HepG2 (cell line): ENCODE data around the gene SH2D3A. TPM values are rescaled to one million over a fixed set of nuclear protein-coding genes. Genes with fewer than 3 reads are reported as not detected.
A peak's percentile ranks its signal among the peaks of the same experiment; 100 is the strongest.

Experiments
- BHLHE40 ChIP-seq: IDR thresholded peaks from 2 replicates; pipeline ENCODE4 v1.6.1; 2011; ENCODE audit warnings: low read length, improper control_type of control experiment
- CEBPB ChIP-seq: IDR thresholded peaks from 2 replicates; pipeline ENCODE4 v1.6.1; 2011; ENCODE audit warnings: low read depth, low read length, improper control_type of control experiment, borderline replicate concordance
- FUBP1 ChIP-seq: sonication (generic); formaldehyde crosslinking; IDR thresholded peaks from 2 replicates; pipeline ENCODE4 v1.5.1; 2020; ENCODE audit warnings: missing genetic modification reagents, mild to moderate bottlenecking, borderline replicate concordance
- NFE2L2 ChIP-seq: fragments of 150-350 bp; IDR thresholded peaks from 2 replicates; pipeline ENCODE4 v1.6.1; 2014; ENCODE audit warnings: low read length
- PBX2 ChIP-seq: IDR thresholded peaks from 2 replicates; pipeline ENCODE4 v1.6.1; 2016; ENCODE audit warnings: control low read depth
- SAP130 ChIP-seq: IDR thresholded peaks from 2 replicates; pipeline ENCODE4 v1.6.1; 2016; ENCODE audit warnings: low read depth
- TARDBP ChIP-seq: sonication (generic); formaldehyde crosslinking; IDR thresholded peaks from 2 replicates; pipeline ENCODE4 v1.8.0; 2022; ENCODE audit warnings: mild to moderate bottlenecking, missing genetic modification reagents
- THYN1 ChIP-seq: sonication (generic); formaldehyde crosslinking; IDR thresholded peaks from 2 replicates; pipeline ENCODE4 v1.8.1; 2023; ENCODE audit warnings: low read depth, mild to moderate bottlenecking, moderate library complexity, missing genetic modification reagents, borderline replicate concordance
- TP53 ChIP-seq: sonication (generic); formaldehyde crosslinking; conservative IDR thresholded peaks from 2 replicates; pipeline ENCODE4 v1.4.0; 2020; ENCODE audit warnings: missing genetic modification reagents
- TSC22D2 ChIP-seq: sonication (generic); formaldehyde crosslinking; IDR thresholded peaks from 2 replicates; pipeline ENCODE4 v1.5.1; 2020; ENCODE audit warnings: missing genetic modification reagents, mild to moderate bottlenecking, borderline replicate concordance
- ZFP1 ChIP-seq: IDR thresholded peaks from 2 replicates; pipeline ENCODE4 v1.6.1; 2016
- ZFP91 ChIP-seq: sonication (generic); formaldehyde crosslinking; IDR thresholded peaks from 2 replicates; pipeline ENCODE4 v1.9.0; 2022; ENCODE audit warnings: missing genetic modification reagents, mild to moderate bottlenecking, borderline replicate concordance
- ZFYVE20 ChIP-seq: sonication (generic); formaldehyde crosslinking; IDR thresholded peaks from 2 replicates; pipeline ENCODE4 v1.8.0; 2023; ENCODE audit warnings: low read depth, mild to moderate bottlenecking, moderate library complexity, missing genetic modification reagents, borderline replicate concordance
- ZNF329 ChIP-seq: sonication (generic); formaldehyde crosslinking; IDR thresholded peaks from 2 replicates; pipeline ENCODE4 v1.9.0; 2021; ENCODE audit warnings: low read depth, mild to moderate bottlenecking, missing genetic modification reagents
- ZNF460 ChIP-seq: sonication (generic); formaldehyde crosslinking; IDR thresholded peaks from 2 replicates; pipeline ENCODE4 v1.5.1; 2020; ENCODE audit warnings: missing genetic modification reagents, mild to moderate bottlenecking, borderline replicate concordance
- ZNF574 ChIP-seq: sonication (generic); formaldehyde crosslinking; IDR thresholded peaks from 2 replicates; pipeline ENCODE4 v1.4.0; 2020; ENCODE audit warnings: missing genetic modification reagents
- ZNF746 ChIP-seq: sonication (generic); formaldehyde crosslinking; IDR thresholded peaks from 2 replicates; pipeline ENCODE4 v1.8.0; 2022; ENCODE audit warnings: mild to moderate bottlenecking, missing genetic modification reagents
- polyA plus RNA-seq, 8 experiments: library from polyadenylated mRNA; depleted of rRNA in 3 of 8; stranded (reverse) in 7 of 8; unstranded in 1 of 8; fragments of >200 nt; fragmentation: Illumina TruSeq in 4 of 8; extraction: Trizol in 4 of 8; gene quantifications; 2 replicates each; pipeline versions ENCODE4 v1.2.1 to v1.2.3, GENCODE V29; 2011 to 2016; ENCODE audit warnings: low read depth in 4 of 8, missing spikeins in 1 of 8, mixed read lengths in 1 of 8; ENCODE audit not compliant: insufficient read depth in 1 of 8
- total RNA-seq, 5 experiments: library from RNA; depleted of rRNA; stranded (reverse); fragments of >200 nt; fragmentation: Illumina TruSeq; extraction: Trizol; gene quantifications; 2 replicates each; pipeline ENCODE4 v1.2.3, GENCODE V29; 2016; ENCODE audit warnings: low read depth in 1 of 5
- TF ChIP-seq, protein P1 (sequence below): sonication (generic); formaldehyde crosslinking; IDR thresholded peaks from 2 replicates; pipeline ENCODE4 v1.4.0; 2020; ENCODE audit warnings: missing genetic modification reagents, borderline replicate concordance
- TF ChIP-seq, protein P2 (sequence below): IDR thresholded peaks from 2 replicates; pipeline ENCODE4 v1.6.1; 2016; ENCODE audit warnings: missing compliant biosample characterization, missing genetic modification reagents, borderline replicate concordance

The SH2D3A gene
- total and polyA plus RNA-seq, 2 of the 13 experiments (the other 11 are each of a cell fraction or from before 2014, with no cell fraction given): 1.0 to 2.2 TPM

DNA sequence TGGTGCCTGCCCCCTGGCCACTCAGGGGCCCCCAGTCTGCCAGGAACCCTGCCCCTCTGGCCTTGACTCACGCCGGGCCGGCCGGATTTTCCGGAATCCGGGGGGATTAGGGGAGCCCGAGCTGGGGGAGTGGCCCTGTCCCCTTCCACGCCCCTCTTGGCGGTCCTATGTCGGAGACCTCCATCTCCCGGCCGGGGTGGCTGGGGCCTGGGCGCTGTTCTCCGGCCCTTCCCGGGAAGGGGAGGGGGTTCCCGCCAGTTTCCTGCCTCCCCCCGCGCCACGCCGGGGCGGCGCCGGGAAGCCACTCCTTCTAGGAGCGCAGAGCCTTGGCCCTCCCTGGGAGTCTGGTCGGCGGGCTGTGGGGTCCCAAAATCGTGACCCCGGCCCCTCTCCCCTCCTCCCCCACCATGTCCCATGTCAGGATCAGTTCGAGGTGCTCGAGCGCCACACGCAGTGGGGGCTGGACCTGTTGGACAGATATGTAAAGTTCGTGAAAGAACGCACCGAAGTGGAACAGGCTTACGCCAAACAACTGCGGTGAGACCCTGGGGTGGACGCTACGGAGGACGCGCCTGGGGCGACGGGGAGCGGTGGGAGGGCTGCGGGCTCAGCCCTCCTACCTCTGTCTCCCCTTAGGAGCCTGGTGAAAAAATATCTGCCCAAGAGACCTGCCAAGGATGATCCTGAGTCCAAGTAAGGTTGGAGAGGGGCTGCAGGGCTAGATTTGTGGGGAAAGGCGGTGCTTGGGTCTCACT lies 26.5 kb downstream of the SH2D3A start (continued):
- TF ChIP-seq, protein P1, sequence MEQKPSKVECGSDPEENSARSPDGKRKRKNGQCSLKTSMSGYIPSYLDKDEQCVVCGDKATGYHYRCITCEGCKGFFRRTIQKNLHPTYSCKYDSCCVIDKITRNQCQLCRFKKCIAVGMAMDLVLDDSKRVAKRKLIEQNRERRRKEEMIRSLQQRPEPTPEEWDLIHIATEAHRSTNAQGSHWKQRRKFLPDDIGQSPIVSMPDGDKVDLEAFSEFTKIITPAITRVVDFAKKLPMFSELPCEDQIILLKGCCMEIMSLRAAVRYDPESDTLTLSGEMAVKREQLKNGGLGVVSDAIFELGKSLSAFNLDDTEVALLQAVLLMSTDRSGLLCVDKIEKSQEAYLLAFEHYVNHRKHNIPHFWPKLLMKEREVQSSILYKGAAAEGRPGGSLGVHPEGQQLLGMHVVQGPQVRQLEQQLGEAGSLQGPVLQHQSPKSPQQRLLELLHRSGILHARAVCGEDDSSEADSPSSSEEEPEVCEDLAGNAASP: peak; percentile 54
- TF ChIP-seq PBX2 (CRISPR knock-in tag): no peak
- TF ChIP-seq TSC22D2 (CRISPR knock-in tag): no peak
- no peak for TF ChIP-seq ZNF329 (CRISPR knock-in tag)
- no peak for TF ChIP-seq ZFP1
- TF ChIP-seq NFE2L2: no peak
- peak; percentile 47 for TF ChIP-seq TARDBP (CRISPR knock-in tag)
- 0 out of 2 replicates have a peak, but pooled peaks have one; percentile 34 for TF ChIP-seq THYN1 (CRISPR knock-in tag)
- no peak for TF ChIP-seq ZFYVE20
- no peak for TF ChIP-seq TP53
- no peak for TF ChIP-seq FUBP1 (CRISPR knock-in tag)
- peak; percentile 38; the same call in 1 of the 2 replicates for TF ChIP-seq ZNF574 (CRISPR knock-in tag)
- TF ChIP-seq ZFP91 (CRISPR knock-in tag): peak; percentile 48; the same call in 1 of the 2 replicates
- TF ChIP-seq, protein P2, sequence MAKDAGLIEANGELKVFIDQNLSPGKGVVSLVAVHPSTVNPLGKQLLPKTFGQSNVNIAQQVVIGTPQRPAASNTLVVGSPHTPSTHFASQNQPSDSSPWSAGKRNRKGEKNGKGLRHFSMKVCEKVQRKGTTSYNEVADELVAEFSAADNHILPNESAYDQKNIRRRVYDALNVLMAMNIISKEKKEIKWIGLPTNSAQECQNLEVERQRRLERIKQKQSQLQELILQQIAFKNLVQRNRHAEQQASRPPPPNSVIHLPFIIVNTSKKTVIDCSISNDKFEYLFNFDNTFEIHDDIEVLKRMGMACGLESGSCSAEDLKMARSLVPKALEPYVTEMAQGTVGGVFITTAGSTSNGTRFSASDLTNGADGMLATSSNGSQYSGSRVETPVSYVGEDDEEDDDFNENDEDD (CRISPR knock-in tag): peak; percentile 46; the same call in 1 of the 2 replicates
- TF ChIP-seq CEBPB: no peak
- TF ChIP-seq BHLHE40: no peak
- TF ChIP-seq ZNF746 (CRISPR knock-in tag): peak; percentile 52; the same call in 1 of the 2 replicates
- peak; percentile 56 for TF ChIP-seq SAP130
- no peak for TF ChIP-seq ZNF460 (CRISPR knock-in tag)
